Urinary bladder (tissue), 4 donors: ENCODE data around the gene COL8A1. TPM values are rescaled to one million over a fixed set of nuclear protein-coding genes. Genes with fewer than 3 reads are reported as not detected.

Source experiments
- DNase-seq: peaks from one replicate; pipeline ENCODE4 v3.0.0-alpha.2; 2015; ENCODE audit errors: extremely low spot score
- H3K27ac ChIP-seq: one replicate; pipeline ENCODE4 v1.5.1; 2013; ENCODE audit warnings: low read depth, mild to moderate bottlenecking, moderate library complexity
- H3K36me3 ChIP-seq: one replicate; pipeline ENCODE4 v1.6.1; 2013; ENCODE audit warnings: mild to moderate bottlenecking, moderate library complexity; ENCODE audit not compliant: insufficient read depth
- H3K4me1 ChIP-seq: one replicate; pipeline ENCODE4 v1.6.1; 2013; ENCODE audit warnings: mild to moderate bottlenecking, moderate library complexity; ENCODE audit not compliant: insufficient read depth
- H3K4me3 ChIP-seq: one replicate; pipeline ENCODE4 v1.5.1; 2013; ENCODE audit warnings: low read depth, low read length
- WGBS: extraction: QIAGEN DNeasy Blood & Tissue Kit; methylation state at CpG from one replicate; pipeline ENCODE4 v1.1.7; 2013; 5-methylcytosine and 5-hydroxymethylcytosine counted together
- polyA plus RNA-seq: library from polyadenylated mRNA; stranded (reverse); fragments of 200-250 nt; gene quantifications from one replicate; pipeline ENCODE4 v1.2.3, GENCODE V29; 2013
- total RNA-seq: library from RNA; depleted of rRNA; stranded (reverse); fragments of >200 nt; gene quantifications from one replicate; pipeline ENCODE4 v1.2.3, GENCODE V29; 2014
- donor health status: healthy with polysubstance abuse.
- donor health status: healthy.

Gene COL8A1
- total and polyA plus RNA-seq, 2 donors = 21.1 to 26.4 TPM

GRCh38 chr3:99803297-99803696, 164.9 kb downstream of the COL8A1 start:
- no peak for DNase-seq
- 87% methylated on average over 1 of the region's 1 CpG for WGBS
- Histone ChIP-seq H3K27ac (no peak overlapping the region), H3K36me3 (no peaks in the 10 kb centered on the region), H3K4me3 (no peak overlapping the region), H3K4me1 (no peaks in the 10 kb centered on the region)

DNA sequence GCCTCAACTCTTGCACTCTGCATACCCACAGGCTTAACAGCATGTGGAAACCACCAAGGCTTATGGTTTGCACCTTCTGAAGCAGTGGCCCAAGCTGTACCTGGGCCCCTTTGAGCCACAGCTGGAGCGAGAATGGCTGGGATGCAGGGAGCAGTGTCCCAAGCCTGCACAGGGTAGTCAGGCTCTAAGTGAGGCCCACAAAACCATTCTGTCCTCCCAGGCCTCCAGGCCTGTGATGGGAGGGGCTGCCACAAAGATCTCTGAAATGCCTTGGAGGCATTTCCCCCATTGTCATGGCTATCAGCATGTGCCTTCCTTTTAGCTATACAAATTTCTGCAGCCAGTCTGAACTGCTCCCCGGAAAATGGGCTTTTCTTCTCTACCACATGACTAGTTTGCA, 166.8 kb downstream of the COL8A1 start:
- DNase-seq = no peak
- H3K27ac ChIP-seq = no peak overlapping the region
- no peaks in the 10 kb centered on the region for H3K4me1 ChIP-seq
- 97% methylated on average over 2 of the region's 2 CpGs for WGBS
- no peaks in the 10 kb centered on the region for H3K36me3 ChIP-seq
- H3K4me3 ChIP-seq = no peak overlapping the region

DNA sequence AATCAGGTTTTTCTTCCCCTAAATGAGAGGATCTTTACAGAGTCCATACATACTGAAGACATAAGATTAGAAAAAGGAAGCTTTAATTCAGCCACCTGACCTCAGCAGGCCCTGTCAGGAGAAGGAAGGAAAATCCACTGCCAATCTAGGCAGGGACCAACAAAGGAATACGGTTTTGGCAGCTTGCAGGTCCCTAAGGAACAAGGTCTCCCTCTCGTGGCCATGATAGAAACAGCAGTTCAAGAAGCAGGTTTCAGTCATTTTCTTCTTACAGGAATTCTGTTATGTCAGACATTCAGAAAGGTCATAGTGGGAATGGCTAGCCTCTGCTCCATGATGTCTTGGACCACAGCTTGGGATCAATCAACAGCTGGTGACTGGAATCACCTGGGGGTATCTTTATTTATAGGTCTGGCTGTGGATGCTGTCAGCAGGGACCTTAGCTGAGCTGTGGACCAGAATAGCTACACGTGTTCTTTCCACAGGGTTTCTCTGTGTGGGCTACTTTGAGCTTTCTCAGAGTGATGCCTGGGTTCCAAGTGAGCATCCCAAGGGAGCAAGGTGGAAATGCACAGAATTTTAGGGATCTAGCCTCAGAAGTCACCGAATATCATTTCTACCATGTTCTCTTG, 169.9 kb downstream of the COL8A1 start:
- 45% methylated on average over 4 of the region's 4 CpGs for WGBS
- DNase-seq = no peak
- no peak overlapping the region for H3K4me3 ChIP-seq
- no peak overlapping the region for H3K27ac ChIP-seq
- H3K4me1 ChIP-seq = no peaks in the 10 kb centered on the region
- H3K36me3 ChIP-seq = no peaks in the 10 kb centered on the region

DNA sequence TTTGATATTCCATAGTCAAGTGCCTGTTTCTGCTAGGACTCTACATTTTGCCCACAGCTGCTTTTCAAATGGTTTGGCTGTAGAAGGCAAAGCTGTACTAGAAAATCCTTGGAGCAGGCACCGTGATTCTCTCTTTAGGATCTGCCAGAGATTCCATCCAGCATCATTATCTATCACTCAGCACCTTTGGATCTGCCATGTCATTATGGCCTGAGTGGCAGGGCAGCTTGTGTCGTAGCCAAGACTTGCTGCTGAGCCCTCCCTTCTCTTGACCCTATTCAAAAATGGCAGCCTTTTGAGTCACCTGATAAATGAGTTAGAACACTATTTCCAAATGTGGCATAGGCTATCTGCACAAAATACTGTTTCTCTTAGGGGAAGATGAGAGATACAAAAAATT, 171.2 kb downstream of the COL8A1 start:
- no peak overlapping the region for H3K27ac ChIP-seq
- DNase-seq = no peak
- no peak overlapping the region for H3K4me3 ChIP-seq
- H3K36me3 ChIP-seq = no peaks in the 10 kb centered on the region
- WGBS = 81% methylated on average over 2 of the region's 2 CpGs
- no peaks in the 10 kb centered on the region for H3K4me1 ChIP-seq

DNA sequence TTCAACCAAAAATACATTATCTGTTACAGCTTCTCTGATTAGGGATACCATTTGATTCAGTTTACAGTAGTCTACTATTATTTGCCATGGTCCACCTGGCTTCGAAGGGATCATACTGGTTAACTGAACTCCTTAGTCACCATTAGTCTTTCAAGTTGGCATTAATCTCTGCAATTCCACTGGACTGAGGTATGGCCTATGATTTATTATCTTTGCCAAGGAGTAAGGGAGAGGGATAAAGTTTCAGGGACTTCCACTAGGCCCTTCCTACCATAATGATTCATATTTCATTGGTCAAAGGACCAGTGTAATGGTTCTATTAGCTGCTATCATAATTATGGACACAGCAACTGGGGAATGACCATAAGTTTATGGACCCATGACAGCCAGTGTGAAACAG, 172.0 kb downstream of the COL8A1 start:
- Histone ChIP-seq H3K27ac (no peak overlapping the region), H3K4me1 (no peaks in the 10 kb centered on the region), H3K36me3 (no peaks in the 10 kb centered on the region), H3K4me3 (no peak overlapping the region)
- DNase-seq = no peak
- 89% methylated on average over 1 of the region's 1 CpG for WGBS

- H3K27ac ChIP-seq = no peak overlapping the region
- 1% methylated on average over 15 of the region's 15 CpGs for WGBS
- no peak for DNase-seq
- H3K36me3 ChIP-seq = no peaks in the 10 kb centered on the region
- no peaks in the 10 kb centered on the region for H3K4me1 ChIP-seq
- H3K4me3 ChIP-seq = peak overlapping the region; percentile 62
These were observed 178.6 kb downstream of the COL8A1 start for GRCh38 chr3:99817047-99817436.

DNA sequence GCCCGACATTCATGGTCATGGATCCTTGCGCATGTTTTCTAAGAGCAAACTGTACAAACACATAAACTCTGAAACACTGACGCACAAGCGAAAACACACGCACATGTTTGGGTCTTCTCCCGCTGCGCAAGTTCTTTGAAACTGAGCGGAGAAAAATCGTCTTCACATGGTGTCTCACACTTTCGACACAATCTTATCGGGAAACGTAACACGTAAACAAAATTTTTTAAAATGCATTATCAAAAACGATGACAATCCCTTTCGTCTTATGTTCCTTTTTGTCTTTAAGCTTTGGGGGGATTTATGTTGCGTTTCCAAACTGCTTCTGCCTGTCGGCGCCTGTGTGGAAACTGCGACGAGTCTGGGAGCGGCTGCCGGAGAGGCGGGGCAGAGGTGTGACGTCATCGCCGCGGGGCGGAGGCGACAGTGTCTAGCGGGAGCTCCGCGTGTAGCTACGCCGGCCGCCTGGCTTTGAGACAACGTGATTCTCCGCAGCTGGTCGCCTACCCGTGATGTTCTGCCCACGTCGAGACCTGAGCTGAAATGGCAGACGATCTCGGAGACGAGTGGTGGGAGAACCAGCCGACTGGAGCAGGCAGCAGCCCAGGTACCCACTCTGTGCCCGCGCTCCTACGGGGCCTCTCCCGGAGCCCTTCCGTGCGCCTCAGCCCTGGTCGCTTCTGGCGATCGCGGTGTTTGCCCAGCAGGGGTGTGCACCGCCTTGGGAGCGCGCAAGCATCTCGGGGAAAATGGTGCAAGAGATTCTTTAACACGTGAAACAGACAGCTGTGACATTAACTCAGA, 179.2 kb downstream of the COL8A1 start, which contains the start of gene CMSS1:
Gene CMSS1, plus strand, starts transcription at position 426 of the 804 bp plus-strand sequence.
- no peaks in the 10 kb centered on the region for H3K4me1 ChIP-seq
- under 1% methylated on average over 60 of the region's 60 CpGs for WGBS
- H3K4me3 ChIP-seq = peak within 1 kb of the TSS; percentile 62
- peak; percentile 84 for DNase-seq
- no peaks in the 10 kb centered on the region for H3K36me3 ChIP-seq
- H3K27ac ChIP-seq = peak within 1 kb of the TSS; percentile 93

DNA sequence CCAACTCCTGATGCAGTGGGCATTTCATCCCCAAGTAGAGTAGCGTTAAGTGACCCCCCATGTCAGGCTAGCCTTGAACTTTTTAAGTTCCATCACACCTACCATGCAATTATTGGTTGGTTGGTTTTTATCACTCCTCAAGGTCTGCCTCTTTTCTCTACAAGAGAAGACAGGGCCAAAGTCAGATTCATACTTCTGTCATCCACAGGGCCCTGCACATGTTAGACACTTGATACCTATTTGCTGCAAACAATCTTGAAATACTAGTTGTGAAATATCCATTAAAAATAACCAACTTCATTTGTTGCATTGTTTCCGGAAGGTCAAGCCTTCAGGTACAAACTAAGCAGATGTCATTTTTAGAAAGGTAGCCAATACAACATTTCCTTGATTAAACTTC, 180.4 kb downstream of the COL8A1 start:
- 91% methylated on average over 2 of the region's 2 CpGs for WGBS
- Histone ChIP-seq H3K36me3 (no peaks in the 10 kb centered on the region), H3K27ac (no peak overlapping the region), H3K4me1 (no peaks in the 10 kb centered on the region), H3K4me3 (peak overlapping the region; percentile 15)
- no peak for DNase-seq

GRCh38 chr3:99823723-99824711, 185.6 kb downstream of the COL8A1 start:
- DNase-seq = no peak
- WGBS = 62% methylated on average over 14 of the region's 14 CpGs
- no peaks in the 10 kb centered on the region for H3K36me3 ChIP-seq
- H3K27ac ChIP-seq = no peak overlapping the region
- no peaks in the 10 kb centered on the region for H3K4me1 ChIP-seq
- H3K4me3 ChIP-seq = no peak overlapping the region

DNA sequence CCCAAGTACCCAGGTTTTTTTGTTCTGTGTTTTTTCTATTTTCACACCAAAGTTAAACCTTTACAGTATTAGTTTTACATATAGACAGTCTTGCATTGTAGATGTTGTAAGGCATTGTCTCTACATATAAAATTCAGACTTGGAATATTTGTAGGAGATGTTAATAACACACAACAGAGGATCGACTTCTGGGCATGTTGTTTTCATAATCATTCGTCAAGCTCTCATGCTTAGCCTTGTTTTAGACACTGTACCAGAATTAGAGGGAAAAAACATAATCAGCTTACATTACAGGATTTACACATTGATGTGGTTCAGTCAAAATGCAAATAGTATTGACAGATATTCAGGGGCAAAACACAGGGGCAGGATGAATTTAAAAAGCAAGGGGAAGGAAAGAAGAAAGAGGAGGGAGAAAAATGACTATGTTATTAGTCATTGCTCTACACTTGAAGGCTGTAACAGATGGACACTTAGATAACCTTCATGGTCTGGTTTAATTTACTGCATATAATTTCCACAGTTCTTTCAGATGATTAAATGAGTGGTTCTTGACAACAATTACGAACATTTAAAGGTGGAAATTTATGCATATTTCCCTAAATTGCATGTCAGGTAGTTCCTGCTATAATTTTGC, 186.7 kb downstream of the COL8A1 start:
- Histone ChIP-seq H3K4me1 (no peaks in the 10 kb centered on the region), H3K27ac (no peak overlapping the region), H3K36me3 (no peaks in the 10 kb centered on the region), H3K4me3 (no peak overlapping the region)
- WGBS = 55% methylated on average over 3 of the region's 3 CpGs
- DNase-seq = no peak

DNA sequence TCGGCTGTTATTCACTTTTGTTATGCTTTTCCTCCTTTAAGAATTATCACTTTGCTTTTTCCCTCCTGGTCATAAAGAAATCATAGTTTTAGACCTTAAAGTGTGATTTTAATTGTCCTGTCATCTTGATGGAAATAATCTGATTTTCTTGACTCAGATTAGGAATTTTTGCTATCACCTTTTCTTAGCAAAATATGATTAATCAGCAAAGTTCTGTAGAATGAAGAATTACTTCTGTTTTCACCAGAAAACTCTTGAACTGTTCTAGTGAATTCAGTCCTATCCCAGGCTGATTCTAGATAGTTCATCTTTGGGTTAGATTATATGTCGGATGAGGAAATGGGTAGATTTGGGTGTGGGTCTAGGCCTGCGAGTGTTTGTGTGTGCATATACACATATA, 191.4 kb downstream of the COL8A1 start:
- no peak for DNase-seq
- Histone ChIP-seq H3K4me3 (no peak overlapping the region), H3K36me3 (no peaks in the 10 kb centered on the region), H3K4me1 (no peaks in the 10 kb centered on the region), H3K27ac (no peak overlapping the region)
- WGBS = 96% methylated on average over 3 of the region's 3 CpGs

DNA sequence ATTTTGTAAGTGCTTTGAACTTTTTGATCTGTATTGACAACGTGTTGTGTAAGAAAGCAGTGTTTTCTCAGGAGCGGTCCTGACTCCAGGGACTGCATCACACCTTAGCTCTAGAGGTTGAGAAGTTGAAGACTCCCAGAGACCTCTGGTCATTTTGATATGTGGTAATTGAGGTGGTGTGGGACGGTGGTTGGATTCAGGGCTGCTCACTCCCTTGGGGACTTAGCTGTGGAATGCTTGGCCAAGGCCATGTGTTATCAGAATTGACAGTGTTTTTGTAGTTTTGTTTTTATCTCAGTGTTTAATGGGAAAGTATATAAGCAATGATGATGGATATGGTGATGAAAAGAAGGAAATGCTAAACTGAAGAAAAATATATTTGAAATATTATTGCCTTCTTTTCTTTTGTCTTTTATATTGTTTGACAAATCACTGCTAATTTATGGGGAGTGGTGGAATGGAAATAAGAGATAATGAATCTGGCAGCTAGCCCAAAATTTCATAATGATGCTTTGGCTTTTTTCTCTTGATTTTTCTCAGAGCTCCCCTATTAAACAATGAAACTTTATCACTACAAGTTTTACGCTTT, 195.3 kb downstream of the COL8A1 start:
- Histone ChIP-seq H3K4me3 (no peak overlapping the region), H3K4me1 (no peaks in the 10 kb centered on the region), H3K27ac (no peak overlapping the region), H3K36me3 (no peaks in the 10 kb centered on the region)
- no peak for DNase-seq
- WGBS = 40% methylated on average over 4 of the region's 4 CpGs
